Measurements from ENCODE around the gene C1orf35. TPM values are rescaled to one million over a fixed set of nuclear protein-coding genes. Genes with fewer than 3 reads are reported as not detected.

C1orf35 gene
- total and polyA plus RNA-seq, 9 of the 15 experiments (the other 6 are each of a cell fraction or from before 2014, with no cell fraction given): 3.2 to 48.7 (median 12.5) TPM

DNA sequence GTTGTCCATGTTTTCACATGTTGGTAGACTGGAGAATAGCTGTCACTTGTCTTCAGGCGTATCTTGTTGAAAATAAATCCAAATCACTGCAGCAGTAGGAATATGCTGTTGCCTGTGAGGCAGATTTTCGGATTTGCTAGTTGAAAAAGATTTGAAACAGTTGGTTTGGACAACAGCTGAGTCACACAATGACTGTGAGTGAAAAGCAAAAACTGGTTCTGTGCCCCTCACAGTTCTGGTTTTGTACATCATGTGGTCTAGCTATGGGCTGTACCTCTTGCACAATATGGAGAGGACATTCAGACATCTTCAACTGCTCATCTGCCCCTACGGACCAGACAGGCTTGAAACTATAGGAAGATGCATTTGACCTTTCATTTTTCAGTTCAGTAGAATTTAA is 18.8 kb downstream of the C1orf35 start:
- Histone ChIP-seq H3K9ac (ENCODE audit: insufficient read depth in 1 of 2, low read depth in 2 of 2, low read length in 2 of 2) (peak overlapping the region; percentile 99 to 100), H3K9me1 (ENCODE audit: control insufficient read depth, insufficient read depth, low read length) (peaks cover 43% of the 10 kb centered on the region), H3K79me2 (ENCODE audit: control insufficient read depth, insufficient read depth, low read length) (peaks cover 88% of the 10 kb centered on the region), H3K4me3 (peak overlapping the region; percentile 96), H2AFZ (ENCODE audit: low read depth, low read length) (no peak overlapping the region), H3K27me3 (ENCODE audit: control insufficient read depth in 2 of 2, insufficient read depth in 2 of 2, low read length in 2 of 2) (no peaks in the 10 kb centered on the region), H3K36me3 (ENCODE audit: control insufficient read depth, insufficient read depth, low read length) (peaks cover 59% of the 10 kb centered on the region), H4K20me1 (replicated peaks; ENCODE audit: control insufficient read depth, insufficient read depth, low read length) (peaks cover 68% of the 10 kb centered on the region), H3K4me2 (ENCODE audit: insufficient read depth, low read length) (peak overlapping the region; percentile 100), H3K4me1 (replicated peaks in 1 of 2; ENCODE audit: control insufficient read depth in 2 of 2, insufficient read depth in 2 of 2, low read length in 2 of 2) (peaks cover 42 to 64% of the 10 kb centered on the region in 2 experiments; a peak in 4 of 5 replicates), H3K9me3 (replicated peaks; ENCODE audit: control insufficient read depth, insufficient read depth, low read depth, low read length) (no peaks in the 10 kb centered on the region), H3K27ac (ENCODE audit: extremely low read depth, low read depth, low read length) (peak overlapping the region; percentile 98)
- FAIRE-seq (peak; percentile 79), DNase-seq (ENCODE audit: extremely low read depth in 1 of 4, low spot score in 3 of 4) (peak in 1 of 4 experiments; percentile 48), ATAC-seq (no peak)
- BruUV-seq (replicated peaks): no TSS peak
- 5% methylated on average over 3 of the region's 3 CpGs for WGBS (ENCODE audit: insufficient coverage, low coverage, missing lambda C conversion rate)
- in situ Hi-C loops (cut with MboI) (no loop called here), intact Hi-C loops (cut with micrococcal nuclease) (loop anchor here (2.0 kb wide), 2 partner anchors 16 to 56 kb away; partner anchors contain the start of gene GUK1)
- CTCF ChIA-PET (ENCODE audit: low intra/inter-chr PET ratio): no interaction called here
- POLR2A ChIA-PET: interaction anchor here (0.6 to 4.3 kb wide), 17 partner anchors 8 to 371 kb away, joined by 3 to 36 read pairs (median 5); partner anchors contain the start of gene MRPL55
- TF ChIP-seq CHD2 (IDR thresholded peaks at IDR 0.05; ENCODE audit: low read depth, low read length): no peak
- peak; percentile 1 for TF ChIP-seq SMAD1 (IDR thresholded peaks at IDR 0.05; ENCODE audit: low read depth, low read length, partially characterized antibody)
- TF ChIP-seq, protein P1, sequence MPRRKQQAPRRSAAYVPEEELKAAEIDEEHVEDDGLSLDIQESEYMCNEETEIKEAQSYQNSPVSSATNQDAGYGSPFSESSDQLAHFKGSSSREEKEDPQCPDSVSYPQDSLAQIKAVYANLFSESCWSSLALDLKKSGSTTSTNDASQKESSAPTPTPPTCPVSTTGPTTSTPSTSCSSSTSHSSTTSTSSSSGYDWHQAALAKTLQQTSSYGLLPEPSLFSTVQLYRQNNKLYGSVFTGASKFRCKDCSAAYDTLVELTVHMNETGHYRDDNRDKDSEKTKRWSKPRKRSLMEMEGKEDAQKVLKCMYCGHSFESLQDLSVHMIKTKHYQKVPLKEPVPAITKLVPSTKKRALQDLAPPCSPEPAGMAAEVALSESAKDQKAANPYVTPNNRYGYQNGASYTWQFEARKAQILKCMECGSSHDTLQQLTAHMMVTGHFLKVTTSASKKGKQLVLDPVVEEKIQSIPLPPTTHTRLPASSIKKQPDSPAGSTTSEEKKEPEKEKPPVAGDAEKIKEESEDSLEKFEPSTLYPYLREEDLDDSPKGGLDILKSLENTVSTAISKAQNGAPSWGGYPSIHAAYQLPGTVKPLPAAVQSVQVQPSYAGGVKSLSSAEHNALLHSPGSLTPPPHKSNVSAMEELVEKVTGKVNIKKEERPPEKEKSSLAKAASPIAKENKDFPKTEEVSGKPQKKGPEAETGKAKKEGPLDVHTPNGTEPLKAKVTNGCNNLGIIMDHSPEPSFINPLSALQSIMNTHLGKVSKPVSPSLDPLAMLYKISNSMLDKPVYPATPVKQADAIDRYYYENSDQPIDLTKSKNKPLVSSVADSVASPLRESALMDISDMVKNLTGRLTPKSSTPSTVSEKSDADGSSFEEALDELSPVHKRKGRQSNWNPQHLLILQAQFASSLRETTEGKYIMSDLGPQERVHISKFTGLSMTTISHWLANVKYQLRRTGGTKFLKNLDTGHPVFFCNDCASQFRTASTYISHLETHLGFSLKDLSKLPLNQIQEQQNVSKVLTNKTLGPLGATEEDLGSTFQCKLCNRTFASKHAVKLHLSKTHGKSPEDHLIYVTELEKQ (CRISPR knock-in tag; IDR thresholded peaks at IDR 0.05): no peak
- TF ChIP-seq NR2C2 (CRISPR knock-in tag; IDR thresholded peaks at IDR 0.05): no peak
- no peak for TF ChIP-seq NR2C2 (tag; IDR thresholded peaks at IDR 0.05)
- TF ChIP-seq BACH1 (tag; IDR thresholded peaks at IDR 0.05): peak; percentile 56; the same call in 1 of the 2 replicates
- TF ChIP-seq ZNF217 (CRISPR knock-in tag; IDR thresholded peaks at IDR 0.05): no peak
- TF ChIP-seq MAFK (IDR thresholded peaks at IDR 0.05; ENCODE audit: low read length): 0 out of 2 replicates have a peak, but pooled peaks have one; percentile 21
- TF ChIP-seq, protein P2, sequence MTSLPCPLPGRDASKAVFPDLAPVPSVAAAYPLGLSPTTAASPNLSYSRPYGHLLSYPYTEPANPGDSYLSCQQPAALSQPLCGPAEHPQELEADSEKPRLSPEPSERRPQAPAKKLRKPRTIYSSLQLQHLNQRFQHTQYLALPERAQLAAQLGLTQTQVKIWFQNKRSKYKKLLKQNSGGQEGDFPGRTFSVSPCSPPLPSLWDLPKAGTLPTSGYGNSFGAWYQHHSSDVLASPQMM (CRISPR knock-in tag; IDR thresholded peaks at IDR 0.05): no peak
- 0 out of 2 replicates have a peak, but pooled peaks have one; percentile 38 for TF ChIP-seq ZNF263 (CRISPR knock-in tag; IDR thresholded peaks at IDR 0.05; ENCODE audit: borderline replicate concordance)
- TF ChIP-seq, protein P3, sequence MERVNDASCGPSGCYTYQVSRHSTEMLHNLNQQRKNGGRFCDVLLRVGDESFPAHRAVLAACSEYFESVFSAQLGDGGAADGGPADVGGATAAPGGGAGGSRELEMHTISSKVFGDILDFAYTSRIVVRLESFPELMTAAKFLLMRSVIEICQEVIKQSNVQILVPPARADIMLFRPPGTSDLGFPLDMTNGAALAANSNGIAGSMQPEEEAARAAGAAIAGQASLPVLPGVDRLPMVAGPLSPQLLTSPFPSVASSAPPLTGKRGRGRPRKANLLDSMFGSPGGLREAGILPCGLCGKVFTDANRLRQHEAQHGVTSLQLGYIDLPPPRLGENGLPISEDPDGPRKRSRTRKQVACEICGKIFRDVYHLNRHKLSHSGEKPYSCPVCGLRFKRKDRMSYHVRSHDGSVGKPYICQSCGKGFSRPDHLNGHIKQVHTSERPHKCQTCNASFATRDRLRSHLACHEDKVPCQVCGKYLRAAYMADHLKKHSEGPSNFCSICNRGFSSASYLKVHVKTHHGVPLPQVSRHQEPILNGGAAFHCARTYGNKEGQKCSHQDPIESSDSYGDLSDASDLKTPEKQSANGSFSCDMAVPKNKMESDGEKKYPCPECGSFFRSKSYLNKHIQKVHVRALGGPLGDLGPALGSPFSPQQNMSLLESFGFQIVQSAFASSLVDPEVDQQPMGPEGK (CRISPR knock-in tag; IDR thresholded peaks at IDR 0.05; ENCODE audit: borderline replicate concordance): no peak
- TF ChIP-seq ZNF785 (CRISPR knock-in tag; IDR thresholded peaks at IDR 0.05): peak; percentile 13; the same call in 1 of the 2 replicates
- TF ChIP-seq ZNF780A (CRISPR knock-in tag; IDR thresholded peaks at IDR 0.05): no peak
- no peak for TF ChIP-seq ERF (CRISPR knock-in tag; IDR thresholded peaks at IDR 0.05)
- TF ChIP-seq MTF1 (CRISPR knock-in tag; IDR thresholded peaks at IDR 0.05; ENCODE audit: borderline replicate concordance): no peak
- no peak for TF ChIP-seq ZNF707 (CRISPR knock-in tag; conservative IDR thresholded peaks at IDR 0.05)
- TF ChIP-seq JUND (IDR thresholded peaks at IDR 0.05; ENCODE audit: borderline replicate concordance, low read depth, low read length): 0 out of 2 replicates have a peak, but pooled peaks have one; percentile 13
- TF ChIP-seq JUND (tag; IDR thresholded peaks at IDR 0.05; ENCODE audit: borderline replicate concordance, low read depth, low read length): 0 out of 3 replicates have a peak, but pooled peaks have one; percentile 8
